ENCODE measurements around the gene PON1. TPM values are rescaled to one million over a fixed set of nuclear protein-coding genes. Genes with fewer than 3 reads are reported as not detected.
A peak's percentile ranks its signal among the peaks of the same experiment; 100 is the strongest.

PON1 gene
- total RNA-seq, 1 experiment from 2014 or later, result not detected

GRCh38 chr7:95340491-95340890 lies 16.2 kb upstream of the PON1 start:
- Histone ChIP-seq H3K9me3 (ENCODE audit: low read length) (no peaks in the 10 kb centered on the region), H3K27me3 (ENCODE audit: low read length) (no peaks in the 10 kb centered on the region), H3K4me3 (ENCODE audit: low read length) (no peak overlapping the region), H3K27ac (ENCODE audit: low read length) (no peak overlapping the region), H3K9me2 (replicated peaks; ENCODE audit: insufficient read depth, low read length) (no peaks in the 10 kb centered on the region), H4K20me1 (ENCODE audit: insufficient read depth, low read depth, low read length) (no peaks in the 10 kb centered on the region), H3K36me3 (ENCODE audit: insufficient read depth, low read length) (no peaks in the 10 kb centered on the region), H3K9ac (ENCODE audit: low read length) (no peak overlapping the region), H2AFZ (ENCODE audit: low read length) (no peak overlapping the region), H3K4me1 (ENCODE audit: low read length) (no peaks in the 10 kb centered on the region), H3K79me2 (ENCODE audit: low read length) (no peaks in the 10 kb centered on the region), H3K4me2 (ENCODE audit: low read depth, low read length, poor library complexity, severe bottlenecking) (no peak overlapping the region)
- DNase-seq, result no peak

DNA sequence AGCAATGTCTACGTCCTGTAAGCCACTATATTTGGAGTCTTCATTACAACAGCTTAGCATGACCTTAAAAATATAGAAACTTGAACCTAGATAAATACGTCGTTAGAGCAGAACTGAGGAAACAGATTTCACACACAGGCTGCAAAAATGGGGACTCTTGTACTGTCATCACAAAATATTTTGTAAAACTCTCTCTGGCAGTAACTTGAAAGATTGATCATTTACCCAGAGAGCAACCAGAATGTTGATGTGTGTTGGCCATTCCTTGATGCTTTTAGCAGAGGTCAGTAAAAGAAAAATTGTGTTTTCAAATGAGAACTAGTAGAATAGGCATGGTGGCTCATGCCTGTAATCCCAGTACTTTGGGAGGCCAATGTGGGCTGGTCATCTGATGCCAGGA lies 14.5 kb upstream of the PON1 start:
- H3K4me3 ChIP-seq (ENCODE audit: low read length), result no peak overlapping the region
- H3K79me2 ChIP-seq (ENCODE audit: low read length), result no peaks in the 10 kb centered on the region
- no peaks in the 10 kb centered on the region for H3K36me3 ChIP-seq (ENCODE audit: insufficient read depth, low read length)
- no peak overlapping the region for H3K27ac ChIP-seq (ENCODE audit: low read length)
- H3K27me3 ChIP-seq (ENCODE audit: low read length), result no peaks in the 10 kb centered on the region
- no peak for DNase-seq
- H3K9me3 ChIP-seq (ENCODE audit: low read length), result no peaks in the 10 kb centered on the region
- no peak overlapping the region for H2AFZ ChIP-seq (ENCODE audit: low read length)
- H4K20me1 ChIP-seq (ENCODE audit: insufficient read depth, low read depth, low read length), result no peaks in the 10 kb centered on the region
- no peak overlapping the region for H3K9ac ChIP-seq (ENCODE audit: low read length)
- H3K9me2 ChIP-seq (replicated peaks; ENCODE audit: insufficient read depth, low read length), result no peaks in the 10 kb centered on the region
- H3K4me1 ChIP-seq (ENCODE audit: low read length), result no peaks in the 10 kb centered on the region
- no peak overlapping the region for H3K4me2 ChIP-seq (ENCODE audit: low read depth, low read length, poor library complexity, severe bottlenecking)

DNA sequence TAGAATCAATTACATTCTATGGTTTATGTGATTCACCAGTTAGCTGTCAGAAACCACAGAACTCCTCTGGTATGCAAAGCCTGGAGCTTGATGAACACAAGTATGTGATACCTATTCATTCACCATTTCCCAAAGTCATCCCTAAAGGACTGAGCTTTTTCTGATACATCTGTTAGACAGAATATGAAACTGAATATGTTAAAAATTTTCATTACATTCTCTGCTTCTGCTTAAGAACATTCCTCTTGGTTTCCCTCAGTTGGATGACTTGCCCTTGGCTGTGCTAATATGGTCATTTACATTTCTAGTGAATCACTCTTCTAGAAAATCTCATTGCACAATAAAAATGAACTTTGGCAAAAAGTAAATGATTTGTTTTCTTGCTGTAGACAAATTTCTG lies 10.8 kb upstream of the PON1 start:
- Histone ChIP-seq H3K9me3 (ENCODE audit: low read length) (no peaks in the 10 kb centered on the region), H3K4me3 (ENCODE audit: low read length) (no peak overlapping the region), H3K79me2 (ENCODE audit: low read length) (no peaks in the 10 kb centered on the region), H3K27me3 (ENCODE audit: low read length) (no peaks in the 10 kb centered on the region), H3K9ac (ENCODE audit: low read length) (no peak overlapping the region), H2AFZ (ENCODE audit: low read length) (no peak overlapping the region), H3K4me1 (ENCODE audit: low read length) (no peaks in the 10 kb centered on the region), H3K27ac (ENCODE audit: low read length) (no peak overlapping the region), H4K20me1 (ENCODE audit: insufficient read depth, low read depth, low read length) (no peaks in the 10 kb centered on the region), H3K36me3 (ENCODE audit: insufficient read depth, low read length) (no peaks in the 10 kb centered on the region), H3K9me2 (replicated peaks; ENCODE audit: insufficient read depth, low read length) (no peaks in the 10 kb centered on the region), H3K4me2 (ENCODE audit: low read depth, low read length, poor library complexity, severe bottlenecking) (no peak overlapping the region)
- no peak for DNase-seq

DNA sequence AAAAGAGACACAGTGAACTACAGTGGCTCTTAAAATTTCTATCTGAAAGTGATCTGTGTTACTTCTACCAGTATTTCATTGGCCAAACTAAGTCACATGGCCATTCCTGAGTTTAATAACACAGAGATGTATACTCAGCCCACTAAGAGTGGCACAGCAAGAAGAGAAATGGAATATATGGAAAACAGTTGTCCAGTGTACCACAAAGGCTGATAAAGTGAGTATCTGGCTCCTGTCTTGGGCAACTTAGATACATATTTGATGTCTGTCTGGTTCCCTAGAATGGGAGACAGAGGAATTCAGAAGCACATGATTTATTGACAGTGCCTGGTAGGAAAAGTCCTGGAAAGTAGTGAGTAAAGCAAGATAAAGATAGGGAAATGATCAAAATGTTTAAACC lies 10.1 kb upstream of the PON1 start:
- H3K4me2 ChIP-seq (ENCODE audit: low read depth, low read length, poor library complexity, severe bottlenecking), result no peak overlapping the region
- no peaks in the 10 kb centered on the region for H4K20me1 ChIP-seq (ENCODE audit: insufficient read depth, low read depth, low read length)
- H3K9me3 ChIP-seq (ENCODE audit: low read length), result no peaks in the 10 kb centered on the region
- H3K9ac ChIP-seq (ENCODE audit: low read length), result no peak overlapping the region
- no peak overlapping the region for H3K27ac ChIP-seq (ENCODE audit: low read length)
- H3K36me3 ChIP-seq (ENCODE audit: insufficient read depth, low read length), result no peaks in the 10 kb centered on the region
- no peaks in the 10 kb centered on the region for H3K9me2 ChIP-seq (replicated peaks; ENCODE audit: insufficient read depth, low read length)
- no peak overlapping the region for H2AFZ ChIP-seq (ENCODE audit: low read length)
- H3K4me3 ChIP-seq (ENCODE audit: low read length), result no peak overlapping the region
- H3K4me1 ChIP-seq (ENCODE audit: low read length), result no peaks in the 10 kb centered on the region
- no peaks in the 10 kb centered on the region for H3K27me3 ChIP-seq (ENCODE audit: low read length)
- DNase-seq, result no peak
- H3K79me2 ChIP-seq (ENCODE audit: low read length), result no peaks in the 10 kb centered on the region

- H2AFZ ChIP-seq (ENCODE audit: low read length), result no peak overlapping the region
- peak overlapping the region; percentile 46 for H3K4me2 ChIP-seq (ENCODE audit: low read depth, low read length, poor library complexity, severe bottlenecking)
- H3K4me1 ChIP-seq (ENCODE audit: low read length), result no peaks in the 10 kb centered on the region
- no peak overlapping the region for H3K9ac ChIP-seq (ENCODE audit: low read length)
- no peaks in the 10 kb centered on the region for H3K9me2 ChIP-seq (replicated peaks; ENCODE audit: insufficient read depth, low read length)
- no peaks in the 10 kb centered on the region for H3K27me3 ChIP-seq (ENCODE audit: low read length)
- H4K20me1 ChIP-seq (ENCODE audit: insufficient read depth, low read depth, low read length), result no peaks in the 10 kb centered on the region
- H3K79me2 ChIP-seq (ENCODE audit: low read length), result no peaks in the 10 kb centered on the region
- peak overlapping the region; percentile 29; the same call in 1 of the 2 replicates for H3K4me3 ChIP-seq (ENCODE audit: low read length)
- no peaks in the 10 kb centered on the region for H3K9me3 ChIP-seq (ENCODE audit: low read length)
- H3K36me3 ChIP-seq (ENCODE audit: insufficient read depth, low read length), result no peaks in the 10 kb centered on the region
- no peak overlapping the region for H3K27ac ChIP-seq (ENCODE audit: low read length)
- DNase-seq, result no peak
Observed at GRCh38 chr7:95330961-95331337, 6.6 kb upstream of the PON1 start.

DNA sequence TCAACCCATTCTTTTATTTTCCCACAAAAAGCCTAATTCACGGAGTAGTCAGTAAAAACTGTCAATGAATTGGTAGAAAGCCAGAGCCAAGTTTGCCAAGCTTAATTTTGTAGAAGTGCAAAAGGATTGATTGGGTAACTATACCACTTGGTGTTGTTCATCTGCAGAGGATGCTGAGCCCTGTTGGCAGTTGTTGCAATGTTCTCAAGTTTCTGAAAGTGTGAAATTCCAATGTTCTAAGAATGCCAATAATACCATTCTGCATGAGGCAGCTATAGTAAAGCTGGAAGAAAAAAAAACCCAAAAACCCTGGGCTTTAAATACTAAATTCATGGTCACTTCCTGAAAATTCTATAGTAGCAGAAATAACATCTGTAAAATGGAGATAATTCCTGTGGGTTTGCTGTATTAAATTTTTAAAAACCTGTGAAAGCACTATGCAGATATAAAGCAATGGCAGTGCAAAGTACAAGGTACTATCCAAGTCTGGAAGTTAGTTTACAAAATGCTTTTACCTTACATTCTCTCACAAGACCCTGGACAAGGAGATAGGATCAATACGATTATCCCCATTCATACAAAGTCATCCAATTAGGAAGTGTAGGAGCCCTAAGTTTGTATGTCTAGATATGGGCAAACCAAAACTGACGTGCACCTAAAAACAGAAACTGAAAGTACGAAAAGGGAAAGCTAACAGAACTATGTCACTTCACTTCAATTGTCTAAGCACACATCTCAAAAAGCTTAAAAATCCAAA lies 6.0 kb upstream of the PON1 start:
- Histone ChIP-seq H3K79me2 (ENCODE audit: low read length) (no peaks in the 10 kb centered on the region), H3K9me2 (replicated peaks; ENCODE audit: insufficient read depth, low read length) (no peaks in the 10 kb centered on the region), H3K4me1 (ENCODE audit: low read length) (no peaks in the 10 kb centered on the region), H3K9ac (ENCODE audit: low read length) (no peak overlapping the region; the same call in 1 of the 2 replicates), H3K36me3 (ENCODE audit: insufficient read depth, low read length) (no peaks in the 10 kb centered on the region), H4K20me1 (ENCODE audit: insufficient read depth, low read depth, low read length) (no peaks in the 10 kb centered on the region), H3K27me3 (ENCODE audit: low read length) (no peaks in the 10 kb centered on the region), H3K4me3 (ENCODE audit: low read length) (peak overlapping the region; percentile 29; the same call in 1 of the 2 replicates), H2AFZ (ENCODE audit: low read length) (peak overlapping the region; percentile 20; the same call in 1 of the 2 replicates), H3K9me3 (ENCODE audit: low read length) (no peaks in the 10 kb centered on the region), H3K4me2 (ENCODE audit: low read depth, low read length, poor library complexity, severe bottlenecking) (peak overlapping the region; percentile 46), H3K27ac (ENCODE audit: low read length) (no peak overlapping the region)
- no peak for DNase-seq

DNA sequence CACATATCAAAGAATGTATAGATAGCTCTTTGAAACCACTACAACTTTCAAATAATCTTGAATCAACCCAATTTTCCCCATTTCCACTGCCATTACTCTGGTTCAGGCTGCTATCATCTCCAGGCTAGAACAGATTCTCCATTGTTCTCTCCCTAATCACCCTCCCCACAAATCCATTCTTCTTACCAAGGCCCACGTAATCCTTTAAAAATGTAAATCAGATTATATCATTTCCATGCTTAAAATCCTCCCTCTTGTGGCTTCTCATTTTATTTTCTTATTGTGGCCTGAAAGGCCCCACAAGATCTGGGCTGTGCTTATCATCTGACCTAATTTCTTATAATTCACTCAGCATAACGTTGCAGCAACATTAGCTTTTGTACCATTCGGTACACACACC lies 3.0 kb upstream of the PON1 start:
- H3K9me3 ChIP-seq (ENCODE audit: low read length), result no peaks in the 10 kb centered on the region
- no peak overlapping the region for H2AFZ ChIP-seq (ENCODE audit: low read length)
- no peak for DNase-seq
- H3K79me2 ChIP-seq (ENCODE audit: low read length), result no peaks in the 10 kb centered on the region
- H3K9me2 ChIP-seq (replicated peaks; ENCODE audit: insufficient read depth, low read length), result no peaks in the 10 kb centered on the region
- no peak overlapping the region for H3K27ac ChIP-seq (ENCODE audit: low read length)
- no peaks in the 10 kb centered on the region for H3K4me1 ChIP-seq (ENCODE audit: low read length)
- H4K20me1 ChIP-seq (ENCODE audit: insufficient read depth, low read depth, low read length), result no peaks in the 10 kb centered on the region
- H3K36me3 ChIP-seq (ENCODE audit: insufficient read depth, low read length), result no peaks in the 10 kb centered on the region
- no peaks in the 10 kb centered on the region for H3K27me3 ChIP-seq (ENCODE audit: low read length)
- H3K4me2 ChIP-seq (ENCODE audit: low read depth, low read length, poor library complexity, severe bottlenecking), result no peak overlapping the region
- H3K9ac ChIP-seq (ENCODE audit: low read length), result no peak overlapping the region
- H3K4me3 ChIP-seq (ENCODE audit: low read length), result no peak overlapping the region

- DNase-seq, result no peak
- no peak overlapping the region for H3K4me2 ChIP-seq (ENCODE audit: low read depth, low read length, poor library complexity, severe bottlenecking)
- H3K9ac ChIP-seq (ENCODE audit: low read length), result no peak overlapping the region
Observed at GRCh38 chr7:95323410-95324129, 762 bp downstream of the PON1 start.

More at GRCh38 chr7:95323410-95324129, 762 bp downstream of the PON1 start:
- Histone ChIP-seq H4K20me1 (ENCODE audit: insufficient read depth, low read depth, low read length) (no peaks in the 10 kb centered on the region), H3K36me3 (ENCODE audit: insufficient read depth, low read length) (no peaks in the 10 kb centered on the region), H3K4me1 (ENCODE audit: low read length) (no peaks in the 10 kb centered on the region), H3K27ac (ENCODE audit: low read length) (no peak overlapping the region), H3K27me3 (ENCODE audit: low read length) (no peaks in the 10 kb centered on the region), H3K9me3 (ENCODE audit: low read length) (no peaks in the 10 kb centered on the region), H2AFZ (ENCODE audit: low read length) (no peak overlapping the region), H3K9me2 (replicated peaks; ENCODE audit: insufficient read depth, low read length) (no peaks in the 10 kb centered on the region), H3K4me3 (ENCODE audit: low read length) (no peak overlapping the region), H3K79me2 (ENCODE audit: low read length) (no peaks in the 10 kb centered on the region)

Data from Karpas-422 (cell line).